ENCODE data around the gene PCYOX1L. TPM values are rescaled to one million over a fixed set of nuclear protein-coding genes. Genes with fewer than 3 reads are reported as not detected.

PCYOX1L gene
- total RNA-seq, 1 experiment from 2014 or later: 15.9 TPM

- peaks cover 13 to 23% of the 10 kb centered on the region in 2 experiments for H3K4me1 ChIP-seq (ENCODE audit: control insufficient read depth in 1 of 2, insufficient read depth in 2 of 2, low read length in 2 of 2)
- no peaks in the 10 kb centered on the region for H3K27me3 ChIP-seq (ENCODE audit: insufficient read depth, low read length)
- H3K9me2 ChIP-seq (ENCODE audit: insufficient read depth): no peaks in the 10 kb centered on the region
- H3K4me2 ChIP-seq (ENCODE audit: low read length): no peak overlapping the region
- H3K9me3 ChIP-seq (ENCODE audit: control insufficient read depth in 1 of 2, insufficient read depth in 1 of 2, low read depth in 1 of 2, low read length in 2 of 2): no peaks in the 10 kb centered on the region
- H3K4me3 ChIP-seq (replicated peaks in 1 of 2; ENCODE audit: low read depth in 1 of 2, low read length in 2 of 2): no peak overlapping the region
- intact Hi-C loops (cut with micrococcal nuclease): no loop called here
- ATAC-seq: no peak
- RAD21 ChIA-PET (ENCODE audit: low non-redundant PET in 1 of 2, low total read pairs in 2 of 2, uncharacterized antibody in 2 of 2, unreplicated experiment in 2 of 2): no interaction called here
- TF ChIP-seq, protein P1, sequence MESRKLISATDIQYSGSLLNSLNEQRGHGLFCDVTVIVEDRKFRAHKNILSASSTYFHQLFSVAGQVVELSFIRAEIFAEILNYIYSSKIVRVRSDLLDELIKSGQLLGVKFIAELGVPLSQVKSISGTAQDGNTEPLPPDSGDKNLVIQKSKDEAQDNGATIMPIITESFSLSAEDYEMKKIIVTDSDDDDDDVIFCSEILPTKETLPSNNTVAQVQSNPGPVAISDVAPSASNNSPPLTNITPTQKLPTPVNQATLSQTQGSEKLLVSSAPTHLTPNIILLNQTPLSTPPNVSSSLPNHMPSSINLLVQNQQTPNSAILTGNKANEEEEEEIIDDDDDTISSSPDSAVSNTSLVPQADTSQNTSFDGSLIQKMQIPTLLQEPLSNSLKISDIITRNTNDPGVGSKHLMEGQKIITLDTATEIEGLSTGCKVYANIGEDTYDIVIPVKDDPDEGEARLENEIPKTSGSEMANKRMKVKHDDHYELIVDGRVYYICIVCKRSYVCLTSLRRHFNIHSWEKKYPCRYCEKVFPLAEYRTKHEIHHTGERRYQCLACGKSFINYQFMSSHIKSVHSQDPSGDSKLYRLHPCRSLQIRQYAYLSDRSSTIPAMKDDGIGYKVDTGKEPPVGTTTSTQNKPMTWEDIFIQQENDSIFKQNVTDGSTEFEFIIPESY (IDR thresholded peaks at IDR 0.05; ENCODE audit: extremely low read depth, insufficient replicate concordance, low read length): no peak
- TF ChIP-seq POLR2A (IDR thresholded peaks at IDR 0.05; ENCODE audit: borderline replicate concordance, extremely low read depth, insufficient read depth, insufficient read length) (no peak), ELF1 (IDR thresholded peaks at IDR 0.05; ENCODE audit: borderline replicate concordance, low read depth) (no peak), CBX3 (IDR thresholded peaks at IDR 0.05; ENCODE audit: low read depth) (no peak), TCF7L2 (IDR thresholded peaks at IDR 0.05; ENCODE audit: borderline replicate concordance, extremely low read depth, insufficient read depth, insufficient read length) (no peak)
- no peak for DNase-seq (ENCODE audit: low read depth, low spot score)
- no peaks in the 10 kb centered on the region for H3K36me3 ChIP-seq (ENCODE audit: control insufficient read depth in 1 of 2, insufficient read depth in 2 of 2, low read length in 2 of 2)
- H4K20me1 ChIP-seq (ENCODE audit: insufficient read depth): no peaks in the 10 kb centered on the region
- H2AFZ ChIP-seq (ENCODE audit: low read depth, low read length, poor library complexity, severe bottlenecking): no peak overlapping the region
- no peaks in the 10 kb centered on the region for H3K79me2 ChIP-seq (ENCODE audit: insufficient read depth, low read length)
- CTCF ChIA-PET: no interaction called here
- no TSS peak for BruUV-seq (replicated peaks)
- POLR2A ChIA-PET: no interaction called here
- no peak overlapping the region for H3K27ac ChIP-seq (ENCODE audit: low read depth, low read length)
- H3K9ac ChIP-seq (ENCODE audit: low read length): no peak overlapping the region
These were observed 34.1 kb upstream of the PCYOX1L start for GRCh38 chr5:149323621-149324205.

GRCh38 chr5:149324641-149325040 is 33.2 kb upstream of the PCYOX1L start:
- intact Hi-C loops (cut with micrococcal nuclease): no loop called here
- no TSS peak for BruUV-seq (replicated peaks)
- CTCF ChIA-PET: no interaction called here
- Histone ChIP-seq H3K4me3 (replicated peaks in 1 of 2; ENCODE audit: low read depth in 1 of 2, low read length in 2 of 2) (no peak overlapping the region), H3K9ac (ENCODE audit: low read length) (no peak overlapping the region), H3K27me3 (ENCODE audit: insufficient read depth, low read length) (no peaks in the 10 kb centered on the region), H3K4me2 (ENCODE audit: low read length) (no peak overlapping the region), H3K4me1 (ENCODE audit: control insufficient read depth in 1 of 2, insufficient read depth in 2 of 2, low read length in 2 of 2) (peaks cover 13 to 23% of the 10 kb centered on the region in 2 experiments), H3K79me2 (ENCODE audit: insufficient read depth, low read length) (no peaks in the 10 kb centered on the region), H2AFZ (ENCODE audit: low read depth, low read length, poor library complexity, severe bottlenecking) (no peak overlapping the region), H3K9me3 (ENCODE audit: control insufficient read depth in 1 of 2, insufficient read depth in 1 of 2, low read depth in 1 of 2, low read length in 2 of 2) (no peaks in the 10 kb centered on the region), H3K27ac (ENCODE audit: low read depth, low read length) (no peak overlapping the region), H4K20me1 (ENCODE audit: insufficient read depth) (no peaks in the 10 kb centered on the region), H3K9me2 (ENCODE audit: insufficient read depth) (no peaks in the 10 kb centered on the region), H3K36me3 (ENCODE audit: control insufficient read depth in 1 of 2, insufficient read depth in 2 of 2, low read length in 2 of 2) (no peaks in the 10 kb centered on the region)
- RAD21 ChIA-PET (ENCODE audit: low non-redundant PET in 1 of 2, low total read pairs in 2 of 2, uncharacterized antibody in 2 of 2, unreplicated experiment in 2 of 2): no interaction called here
- POLR2A ChIA-PET: no interaction called here
- ATAC-seq (no peak), DNase-seq (ENCODE audit: low read depth, low spot score) (no peak)
- TF ChIP-seq, protein P2, sequence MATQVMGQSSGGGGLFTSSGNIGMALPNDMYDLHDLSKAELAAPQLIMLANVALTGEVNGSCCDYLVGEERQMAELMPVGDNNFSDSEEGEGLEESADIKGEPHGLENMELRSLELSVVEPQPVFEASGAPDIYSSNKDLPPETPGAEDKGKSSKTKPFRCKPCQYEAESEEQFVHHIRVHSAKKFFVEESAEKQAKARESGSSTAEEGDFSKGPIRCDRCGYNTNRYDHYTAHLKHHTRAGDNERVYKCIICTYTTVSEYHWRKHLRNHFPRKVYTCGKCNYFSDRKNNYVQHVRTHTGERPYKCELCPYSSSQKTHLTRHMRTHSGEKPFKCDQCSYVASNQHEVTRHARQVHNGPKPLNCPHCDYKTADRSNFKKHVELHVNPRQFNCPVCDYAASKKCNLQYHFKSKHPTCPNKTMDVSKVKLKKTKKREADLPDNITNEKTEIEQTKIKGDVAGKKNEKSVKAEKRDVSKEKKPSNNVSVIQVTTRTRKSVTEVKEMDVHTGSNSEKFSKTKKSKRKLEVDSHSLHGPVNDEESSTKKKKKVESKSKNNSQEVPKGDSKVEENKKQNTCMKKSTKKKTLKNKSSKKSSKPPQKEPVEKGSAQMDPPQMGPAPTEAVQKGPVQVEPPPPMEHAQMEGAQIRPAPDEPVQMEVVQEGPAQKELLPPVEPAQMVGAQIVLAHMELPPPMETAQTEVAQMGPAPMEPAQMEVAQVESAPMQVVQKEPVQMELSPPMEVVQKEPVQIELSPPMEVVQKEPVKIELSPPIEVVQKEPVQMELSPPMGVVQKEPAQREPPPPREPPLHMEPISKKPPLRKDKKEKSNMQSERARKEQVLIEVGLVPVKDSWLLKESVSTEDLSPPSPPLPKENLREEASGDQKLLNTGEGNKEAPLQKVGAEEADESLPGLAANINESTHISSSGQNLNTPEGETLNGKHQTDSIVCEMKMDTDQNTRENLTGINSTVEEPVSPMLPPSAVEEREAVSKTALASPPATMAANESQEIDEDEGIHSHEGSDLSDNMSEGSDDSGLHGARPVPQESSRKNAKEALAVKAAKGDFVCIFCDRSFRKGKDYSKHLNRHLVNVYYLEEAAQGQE (IDR thresholded peaks at IDR 0.05; ENCODE audit: low read depth): no peak
- no peak for TF ChIP-seq EZH2phosphoT487 (IDR thresholded peaks at IDR 0.05; ENCODE audit: borderline replicate concordance)
- no peak for TF ChIP-seq ZNF274 (IDR thresholded peaks at IDR 0.05; ENCODE audit: low read depth, low read length)
- TF ChIP-seq EGR1 (IDR thresholded peaks at IDR 0.05; ENCODE audit: low read depth): no peak
- no peak for TF ChIP-seq CEBPB (IDR thresholded peaks at IDR 0.05; ENCODE audit: low read depth)
- TF ChIP-seq FOSL1 (IDR thresholded peaks at IDR 0.05; ENCODE audit: low read depth): no peak
- TF ChIP-seq, protein P3, sequence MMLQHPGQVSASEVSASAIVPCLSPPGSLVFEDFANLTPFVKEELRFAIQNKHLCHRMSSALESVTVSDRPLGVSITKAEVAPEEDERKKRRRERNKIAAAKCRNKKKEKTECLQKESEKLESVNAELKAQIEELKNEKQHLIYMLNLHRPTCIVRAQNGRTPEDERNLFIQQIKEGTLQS (IDR thresholded peaks at IDR 0.05): no peak
- TF ChIP-seq ELF1 (IDR thresholded peaks at IDR 0.05; ENCODE audit: borderline replicate concordance, low read depth): no peak
- no peak for TF ChIP-seq CBX3 (IDR thresholded peaks at IDR 0.05; ENCODE audit: low read depth)
- no peak for TF ChIP-seq SRF (IDR thresholded peaks at IDR 0.05; ENCODE audit: low read depth)
